ENCODE results near the gene CD248.
A peak's percentile ranks its signal among the peaks of the same experiment; 100 is the strongest.

Gene CD248

DNA sequence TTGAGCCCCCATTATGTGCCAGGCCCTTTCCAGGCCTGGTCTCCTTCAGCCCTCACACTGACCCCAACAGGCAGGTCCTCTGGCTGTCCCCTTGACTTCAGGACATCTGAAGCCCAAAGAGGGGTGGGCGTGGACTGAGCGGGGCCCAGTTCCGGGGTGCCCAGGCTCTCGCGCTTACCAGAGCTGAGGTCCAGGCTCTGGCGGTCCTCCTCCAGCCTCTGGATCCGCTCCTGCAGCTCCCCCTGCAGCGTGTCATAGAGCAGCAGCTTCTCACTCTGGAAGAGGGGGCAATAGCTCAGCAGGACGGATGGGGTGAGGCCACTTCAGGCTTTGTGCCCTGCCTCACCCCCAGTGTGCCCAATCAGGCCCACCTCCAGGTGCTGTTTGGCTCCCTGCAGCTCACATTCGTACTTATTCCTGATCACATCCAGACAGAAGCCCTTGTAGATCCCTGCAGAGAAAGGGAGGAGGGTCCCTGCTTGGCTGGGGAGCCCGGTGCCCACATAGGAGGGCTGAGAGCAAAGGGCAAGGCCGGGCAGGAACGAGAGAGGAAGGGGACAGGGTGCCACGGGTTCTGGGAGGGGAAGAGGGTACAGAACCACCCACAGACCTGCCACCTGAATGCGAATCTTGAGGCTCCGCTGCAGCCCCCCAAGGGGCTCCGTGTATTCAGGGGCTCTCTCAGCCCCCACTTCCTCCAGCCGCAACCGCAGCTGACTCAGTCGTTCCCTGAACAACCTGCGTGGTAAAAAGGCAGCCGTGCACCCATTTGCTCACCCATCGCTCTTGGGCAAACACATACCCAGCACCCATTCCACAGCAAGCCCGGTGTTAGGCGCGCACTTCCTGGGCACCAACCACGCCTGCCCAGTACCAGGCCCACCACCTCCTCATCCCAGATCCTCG is 24.0 kb upstream of the CD248 start:
- no peak for DNase-seq

DNA sequence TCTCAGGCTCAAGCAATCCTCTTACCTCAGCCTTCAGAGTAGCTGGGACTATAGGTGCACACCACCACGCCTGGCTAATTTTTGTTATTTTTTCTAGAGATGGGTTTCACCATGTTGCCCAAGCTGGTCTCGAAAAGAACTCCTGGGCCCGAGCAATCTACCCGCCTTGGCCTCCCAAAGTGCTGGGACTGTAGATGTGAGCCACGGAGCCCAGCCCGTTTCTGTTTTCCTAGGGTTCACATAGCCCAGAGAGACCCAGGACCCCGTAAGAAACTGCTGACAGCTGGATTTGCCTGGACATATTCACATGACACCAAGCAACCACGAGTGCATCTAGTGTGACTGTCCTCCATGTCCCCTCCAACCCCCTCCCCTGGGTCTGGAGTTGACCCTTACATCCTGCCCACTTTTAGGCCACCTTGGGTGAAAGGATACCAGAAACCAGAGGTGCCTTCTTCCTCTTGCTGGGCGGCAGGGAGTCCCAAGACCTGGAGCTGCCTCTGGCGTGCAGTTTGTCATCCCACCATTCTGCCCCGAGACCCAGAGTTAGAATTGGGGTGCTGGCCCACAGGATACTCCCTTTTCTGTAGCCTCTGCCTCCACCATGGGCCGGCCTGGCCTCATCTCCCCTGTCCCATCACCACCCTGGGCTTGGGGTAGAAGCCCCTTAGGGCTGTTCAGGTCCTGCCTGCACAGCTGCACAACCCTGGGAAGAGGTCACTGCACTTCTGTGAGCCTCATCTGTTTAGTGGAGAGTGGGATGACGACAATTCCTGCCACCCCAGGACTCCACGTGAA is 23.0 kb upstream of the CD248 start:
- DNase-seq, result no peak

DNA sequence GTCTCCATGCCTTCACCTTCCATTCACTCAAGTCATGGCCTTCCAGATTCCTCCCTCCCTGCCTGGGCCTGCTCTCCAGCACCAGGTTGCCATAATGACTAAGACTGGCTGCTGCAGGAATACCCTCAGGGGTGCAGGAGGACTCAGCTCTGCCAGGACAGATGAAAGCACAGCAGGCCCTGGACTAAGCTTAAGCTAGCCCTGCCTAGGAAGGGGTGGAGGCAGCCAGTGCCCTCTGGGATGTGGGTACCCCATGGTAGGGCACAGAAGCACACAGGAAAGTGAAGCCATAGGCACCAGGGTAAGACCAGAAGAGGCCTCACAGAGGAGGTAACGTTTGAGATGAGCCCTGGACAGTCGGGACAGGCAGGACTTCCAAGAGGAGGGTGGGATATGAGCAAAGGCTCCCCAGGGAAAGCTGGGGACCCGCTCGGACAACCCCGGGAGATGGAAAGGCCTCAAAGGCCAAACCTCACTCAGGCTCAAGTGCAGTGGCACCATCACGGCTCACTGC is 22.4 kb upstream of the CD248 start:
- no peak for DNase-seq

DNA sequence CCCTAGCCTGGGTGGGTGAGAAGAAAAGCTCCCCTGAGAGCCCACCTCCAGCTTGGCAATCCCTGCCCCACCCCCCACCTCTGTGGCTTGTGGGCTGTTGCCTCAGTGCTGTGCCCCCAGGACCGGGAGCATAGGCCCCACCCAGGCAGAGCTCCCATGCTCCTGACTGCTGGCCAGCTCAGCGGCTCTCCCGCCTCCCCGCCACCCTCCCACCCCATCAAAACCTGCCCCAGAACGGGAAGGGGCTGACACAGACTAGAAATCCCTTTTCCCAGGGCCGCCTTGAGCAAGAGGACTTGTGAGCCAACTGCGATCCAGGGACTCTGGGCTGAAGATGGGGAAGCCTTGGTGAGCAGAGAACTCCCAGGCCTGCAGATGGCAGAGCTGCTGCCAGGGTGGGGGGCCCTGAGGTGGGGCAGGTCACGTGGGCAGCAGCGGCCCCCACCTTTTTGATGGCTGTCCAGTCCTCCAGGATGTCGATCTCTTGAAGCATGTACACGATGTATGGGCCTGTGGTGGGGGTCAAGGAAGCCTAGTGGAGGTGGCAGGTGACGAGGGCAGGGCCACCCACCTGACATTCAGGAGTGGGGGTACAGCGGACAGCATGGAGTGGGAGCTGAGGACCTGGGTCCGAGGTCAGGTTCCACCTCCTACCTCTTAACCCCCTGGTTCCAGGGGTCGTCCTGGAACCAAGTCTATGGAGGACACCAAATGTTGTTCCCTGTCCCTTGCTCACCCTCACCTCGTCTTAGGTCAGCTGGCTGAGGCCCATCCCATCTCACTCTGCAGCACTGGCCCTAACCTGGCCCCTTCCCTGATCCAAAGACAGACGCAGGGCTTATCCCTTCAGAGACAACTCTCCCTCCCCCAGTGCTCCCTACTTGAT is 21.7 kb upstream of the CD248 start:
- DNase-seq, result no peak

DNA sequence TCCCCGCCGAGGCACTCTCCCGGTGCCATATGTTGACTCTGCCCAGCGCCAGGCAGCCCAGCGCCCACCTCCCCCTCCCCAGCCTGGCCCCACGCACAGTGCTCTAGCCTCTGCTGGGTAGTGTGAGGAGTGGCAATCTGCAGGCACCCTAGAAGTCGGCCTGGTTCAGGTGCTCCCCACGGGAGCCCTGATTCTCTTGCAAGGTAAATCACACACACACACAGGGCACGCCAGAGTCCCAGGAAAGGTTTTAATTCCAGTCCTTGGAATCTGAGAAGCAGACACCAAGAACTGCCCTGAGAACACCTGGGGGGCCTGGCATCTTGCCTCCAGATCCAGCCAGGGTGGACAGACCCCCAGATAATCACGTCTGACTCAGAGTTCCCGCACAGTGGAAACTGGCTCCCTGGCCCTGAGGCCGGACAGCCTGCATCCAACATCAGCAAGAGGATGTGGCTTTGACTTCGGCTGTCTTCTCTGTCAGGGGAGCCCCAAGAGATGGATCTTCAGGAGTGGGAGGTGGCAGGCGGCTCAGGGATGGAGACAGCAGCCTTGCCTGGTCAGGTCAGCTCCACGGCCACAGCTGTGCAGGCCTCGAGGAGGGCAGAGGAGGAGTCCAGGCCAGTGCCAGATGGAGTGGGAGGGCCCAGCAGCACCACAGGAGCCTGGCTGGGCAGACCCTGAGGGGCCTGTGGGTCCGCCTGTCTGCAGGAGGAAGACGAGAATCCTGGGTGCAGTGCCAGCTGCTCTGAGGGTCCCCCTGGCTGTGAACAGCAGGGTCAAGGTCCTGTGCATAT is 20.5 kb upstream of the CD248 start:
- DNase-seq, result no peak

DNA sequence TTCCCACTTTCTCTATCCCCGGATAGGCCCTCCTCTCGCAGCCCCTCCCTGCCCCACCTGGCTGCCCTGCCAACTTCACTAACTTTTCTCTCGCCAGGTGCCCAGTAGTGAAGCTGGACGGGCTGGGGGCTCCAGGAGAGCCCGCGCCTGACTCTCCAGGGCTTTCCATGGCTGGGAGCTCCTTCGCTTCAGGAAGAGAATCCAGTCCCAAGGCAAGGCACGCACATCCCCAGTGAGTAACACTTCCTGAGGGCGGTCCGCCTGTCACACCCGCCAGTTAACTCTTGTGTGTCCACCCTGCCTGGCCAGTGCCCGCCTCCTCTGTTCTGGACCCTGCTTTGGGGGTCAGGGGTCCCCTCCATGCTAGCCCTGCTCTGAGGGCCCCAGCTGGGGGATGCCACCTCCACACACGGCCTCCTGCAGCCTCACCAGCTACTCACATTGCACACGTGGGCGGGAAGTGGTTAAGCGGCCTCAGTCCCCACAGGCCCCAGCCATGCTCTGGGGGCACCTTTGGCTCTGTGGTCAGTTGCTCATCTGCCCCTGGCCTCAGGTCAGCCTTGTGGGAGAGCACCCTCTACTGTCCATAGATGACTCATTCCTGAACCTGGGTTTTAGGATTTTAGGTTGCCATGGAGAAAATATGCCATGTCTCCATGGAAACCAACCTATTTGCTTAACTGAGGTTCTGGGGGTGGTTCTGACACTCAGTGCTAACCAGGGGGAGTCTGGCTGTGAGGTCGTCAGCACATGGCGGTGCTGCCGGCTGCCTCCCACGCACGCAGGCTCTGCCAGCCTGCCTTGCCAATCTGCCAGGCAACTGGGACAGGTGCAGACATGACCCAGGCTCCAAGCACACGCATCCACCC is 19.6 kb upstream of the CD248 start, which contains the start of gene RIN1:
Gene RIN1 (minus strand): TSS at position 201 of the 869 bp plus-strand sequence. CDS start 32 bp downstream, at position 169.
- DNase-seq, result peak; percentile 63

DNA sequence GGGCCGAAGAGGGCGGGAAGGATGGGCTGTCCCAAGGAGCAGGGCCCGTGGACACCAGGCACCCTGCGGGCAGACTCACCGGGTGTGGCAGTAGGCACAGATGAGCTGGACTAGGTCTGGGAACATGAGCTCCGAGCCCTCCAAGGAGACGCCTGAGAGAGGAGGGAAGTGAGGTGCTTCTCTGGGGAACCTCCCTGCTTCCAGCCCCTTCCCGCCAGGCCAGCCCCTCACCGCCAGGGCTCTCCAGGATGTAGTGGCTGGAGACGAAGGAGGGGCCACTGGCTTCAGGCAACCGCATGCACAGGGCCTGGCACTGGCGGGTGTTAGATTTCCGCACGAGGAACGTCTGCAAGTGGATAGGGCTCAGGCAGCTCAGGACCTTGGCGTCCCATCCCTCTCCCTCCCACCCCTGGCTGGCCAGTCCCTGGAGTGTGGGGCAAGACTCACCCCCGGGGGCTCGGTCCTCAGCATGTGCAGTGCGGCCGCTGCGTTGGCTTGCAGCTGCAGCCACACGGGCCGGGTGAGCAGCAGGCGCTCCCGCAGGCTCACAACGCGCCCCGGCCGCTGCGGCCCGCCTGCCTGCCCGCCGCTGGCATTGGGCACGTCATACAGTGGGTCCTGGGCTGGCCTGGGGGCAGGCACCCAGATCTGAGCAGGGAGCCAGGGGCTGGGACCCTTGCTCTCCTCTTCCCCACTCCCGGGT is 18.8 kb upstream of the CD248 start:
- no peak for DNase-seq

DNA sequence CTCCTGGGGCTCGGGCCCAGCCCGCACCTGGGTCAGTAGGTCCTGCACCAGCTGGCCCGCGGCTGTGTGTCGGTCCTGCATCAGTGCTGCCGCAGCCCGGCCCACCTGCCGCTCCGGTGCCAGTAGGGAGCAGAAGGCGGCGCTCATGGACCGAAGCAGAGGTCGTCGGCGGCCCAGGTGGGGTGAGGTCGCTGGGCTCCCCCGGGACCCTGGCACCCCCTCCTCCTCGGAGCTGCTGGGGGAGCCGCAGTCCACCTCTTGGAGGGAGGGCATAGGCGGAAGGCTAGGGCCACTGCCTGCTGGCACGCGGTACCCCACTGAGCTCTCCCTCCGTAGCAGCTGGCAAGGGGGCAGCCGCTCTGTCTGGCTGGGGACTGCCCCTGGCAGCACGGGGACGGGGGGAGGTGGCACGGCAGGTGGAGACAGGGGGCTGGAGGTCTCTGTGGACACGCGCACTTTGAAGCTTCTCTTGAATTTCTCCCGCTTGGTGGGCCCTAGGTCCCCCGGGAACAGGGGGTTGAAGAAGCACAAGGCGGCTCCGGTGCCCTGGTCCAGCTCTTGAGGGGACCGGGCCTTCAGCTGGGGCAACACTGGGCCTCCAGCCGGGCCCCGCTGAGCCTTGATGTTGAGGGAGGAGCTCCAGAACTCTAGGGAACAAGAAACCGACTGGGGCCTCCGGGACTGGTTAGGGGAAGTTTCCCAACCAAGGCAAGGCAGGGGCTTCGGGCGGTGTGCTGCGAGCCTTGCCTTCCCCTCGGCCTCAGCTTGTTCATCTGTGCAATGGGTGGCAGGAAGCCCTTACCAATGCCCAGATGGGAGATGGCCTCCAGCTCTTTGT is 18.0 kb upstream of the CD248 start:
- DNase-seq, result no peak

DNA sequence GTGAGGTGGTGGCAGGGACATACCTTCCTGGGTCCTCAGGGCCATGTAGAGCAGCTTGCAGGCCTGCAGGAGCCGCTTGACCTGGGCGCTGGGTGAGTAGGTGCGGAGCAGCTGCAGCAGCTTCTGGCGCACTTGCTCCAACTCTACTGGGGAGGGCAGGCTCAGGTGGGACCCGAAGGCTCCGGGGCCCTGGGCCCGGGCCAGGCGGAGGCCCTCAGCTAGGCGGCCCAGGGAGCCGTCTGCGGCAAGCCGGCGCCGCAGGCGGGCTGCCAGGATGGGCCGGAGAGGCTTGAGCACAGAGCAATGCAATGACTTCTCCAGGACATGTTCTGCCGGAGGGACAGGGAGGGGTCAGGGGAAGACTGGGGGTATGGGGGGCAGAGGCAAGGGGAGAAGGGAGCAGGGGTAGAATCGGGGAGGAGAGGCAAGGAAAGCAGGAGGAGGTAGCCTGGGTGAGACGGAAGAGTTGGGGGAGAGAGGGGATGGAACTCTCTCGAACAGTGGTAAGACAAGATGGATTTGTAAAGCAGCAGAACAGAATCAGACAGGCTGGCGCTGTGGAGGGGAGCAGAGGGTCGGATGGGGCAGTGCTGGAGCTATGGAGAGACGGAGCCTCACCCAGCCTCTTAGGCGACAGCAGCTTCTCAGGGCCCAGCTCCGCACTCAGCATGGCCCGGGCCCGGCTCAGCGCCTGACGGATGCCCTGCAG is 17.2 kb upstream of the CD248 start:
- DNase-seq, result no peak

DNA sequence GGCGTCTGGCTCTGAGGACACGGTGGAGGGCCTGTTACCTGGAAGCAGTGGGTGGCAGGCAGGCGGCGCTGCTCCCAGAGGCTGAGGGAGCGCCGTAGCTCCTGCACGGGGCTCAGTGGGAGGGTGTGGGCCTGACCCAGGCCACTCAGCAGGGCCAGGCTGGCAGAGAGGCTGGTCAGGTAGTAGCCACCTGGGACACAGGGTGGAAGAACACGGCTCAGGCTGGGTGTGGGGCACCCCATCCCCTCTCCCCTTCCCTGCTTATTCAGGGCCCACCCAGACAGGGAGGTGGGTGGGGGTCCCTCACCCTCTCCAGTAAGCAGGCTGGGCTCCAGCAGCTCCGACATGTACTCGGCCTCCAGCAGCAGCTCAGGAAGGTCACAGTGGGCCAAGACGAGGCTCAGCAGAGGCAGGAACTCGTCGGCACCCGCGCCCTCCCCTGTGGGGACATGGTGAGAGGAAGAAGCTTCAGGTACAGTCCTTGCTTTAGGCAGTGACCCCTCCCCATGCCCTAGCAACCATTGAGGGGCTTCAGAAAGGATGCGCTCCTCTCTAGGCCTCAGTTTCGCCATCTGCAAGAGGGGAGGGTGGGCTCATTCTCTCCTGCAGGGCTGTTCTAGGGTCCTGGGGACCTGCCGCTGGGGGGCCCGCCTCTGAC is 16.5 kb upstream of the CD248 start:
- no peak for DNase-seq

DNA sequence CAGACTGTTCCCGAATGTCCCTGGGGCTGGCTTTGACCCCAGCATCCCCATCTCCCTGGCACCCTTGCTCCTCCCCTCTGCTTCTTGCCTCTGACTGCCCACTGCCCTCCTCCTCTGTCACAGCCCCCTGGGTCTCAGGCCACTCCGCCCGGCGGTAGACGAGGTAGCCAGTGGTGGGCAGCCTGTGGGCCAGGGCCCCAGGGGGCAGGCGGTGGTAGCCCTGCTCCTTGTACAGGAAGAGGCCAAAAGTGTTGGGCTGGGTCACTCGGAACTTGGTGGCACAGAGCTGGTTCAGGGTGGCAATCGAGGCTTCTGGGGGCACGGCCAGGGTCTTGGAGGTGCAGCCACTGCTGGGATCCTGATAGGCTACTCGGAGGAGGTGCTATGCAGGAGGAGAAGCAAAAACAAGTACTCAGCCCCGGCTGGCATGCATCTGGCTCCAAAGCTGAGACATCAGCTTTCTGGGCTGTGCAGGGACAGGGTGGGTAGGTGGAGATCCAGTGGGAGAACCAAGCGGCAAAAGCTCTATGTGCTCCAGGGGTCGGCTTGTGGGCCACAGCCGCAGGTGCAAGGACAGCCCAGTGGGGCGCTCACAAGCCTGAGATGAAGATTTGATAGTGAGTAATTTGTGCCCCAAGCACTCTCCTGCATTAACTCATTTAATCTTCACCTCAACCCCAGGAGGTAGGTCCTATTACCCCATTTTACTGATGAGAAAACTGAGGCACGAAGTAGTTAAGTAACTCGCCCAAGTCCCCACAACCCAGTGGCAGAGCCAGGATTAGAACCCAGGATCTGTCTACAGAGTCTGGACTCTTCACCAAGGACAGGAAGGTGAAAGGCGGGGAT is 15.8 kb upstream of the CD248 start:
- DNase-seq, result no peak

DNA sequence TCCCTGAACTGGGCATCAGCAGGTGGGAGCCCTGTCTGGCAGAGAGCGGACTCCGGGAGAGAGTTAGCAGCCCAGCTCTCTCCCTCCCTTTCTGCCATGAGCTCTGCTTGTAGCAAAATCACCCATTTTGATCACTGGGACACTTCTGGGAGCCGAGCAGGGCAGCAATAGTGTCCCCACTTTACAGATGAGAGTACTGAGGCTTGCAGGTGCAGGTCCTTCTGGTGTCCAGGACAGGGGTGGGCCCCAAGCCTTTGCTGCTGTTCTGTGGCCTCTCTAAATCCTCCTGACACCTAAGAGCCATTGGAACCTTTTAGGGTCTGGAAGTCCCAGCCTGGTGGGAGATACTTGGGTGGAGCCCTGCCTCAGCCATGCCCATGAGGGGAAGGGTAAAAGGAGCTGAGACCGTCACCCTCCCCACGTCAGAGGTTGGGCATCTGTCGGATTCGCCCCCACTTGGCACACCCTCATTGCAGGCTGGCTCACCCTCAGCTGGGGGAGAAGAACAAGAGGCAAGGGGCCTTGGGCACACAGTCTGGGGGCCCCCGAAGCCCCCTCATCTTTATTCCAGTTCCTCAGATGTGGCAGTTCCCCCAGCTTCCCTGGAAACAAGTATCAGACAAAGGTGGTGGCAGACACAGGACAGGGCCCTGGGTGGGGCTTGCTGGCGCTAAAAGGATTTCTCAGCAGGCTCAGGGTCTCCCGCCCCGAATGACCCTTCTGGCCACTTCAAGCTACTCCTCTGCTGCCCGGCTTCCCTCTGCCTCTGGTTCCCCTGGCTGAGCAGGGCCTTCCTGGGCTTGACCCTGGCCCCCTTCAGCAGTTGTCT is 14.9 kb upstream of the CD248 start:
- DNase-seq, result no peak

DNA sequence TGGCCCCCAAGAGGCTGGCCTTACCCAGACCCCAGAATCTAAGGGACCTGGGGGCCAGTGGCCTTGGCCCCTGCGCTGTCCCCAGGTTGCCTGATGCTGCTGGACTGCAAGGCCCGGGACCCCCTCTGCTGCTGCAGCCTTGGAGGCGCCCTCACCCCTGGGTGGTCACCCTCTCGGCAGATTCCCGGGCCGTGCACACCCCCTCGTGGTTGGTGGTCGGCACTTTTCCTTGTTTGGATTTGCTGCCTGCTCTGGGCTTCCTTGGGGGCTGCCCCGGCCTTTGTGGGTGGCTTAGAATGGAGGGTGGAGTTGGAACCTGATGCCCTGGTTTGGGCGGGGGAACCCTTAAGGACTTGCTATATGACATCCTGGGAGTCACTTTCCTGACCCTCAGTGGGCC is 14.1 kb upstream of the CD248 start:
- DNase-seq, result no peak

DNA sequence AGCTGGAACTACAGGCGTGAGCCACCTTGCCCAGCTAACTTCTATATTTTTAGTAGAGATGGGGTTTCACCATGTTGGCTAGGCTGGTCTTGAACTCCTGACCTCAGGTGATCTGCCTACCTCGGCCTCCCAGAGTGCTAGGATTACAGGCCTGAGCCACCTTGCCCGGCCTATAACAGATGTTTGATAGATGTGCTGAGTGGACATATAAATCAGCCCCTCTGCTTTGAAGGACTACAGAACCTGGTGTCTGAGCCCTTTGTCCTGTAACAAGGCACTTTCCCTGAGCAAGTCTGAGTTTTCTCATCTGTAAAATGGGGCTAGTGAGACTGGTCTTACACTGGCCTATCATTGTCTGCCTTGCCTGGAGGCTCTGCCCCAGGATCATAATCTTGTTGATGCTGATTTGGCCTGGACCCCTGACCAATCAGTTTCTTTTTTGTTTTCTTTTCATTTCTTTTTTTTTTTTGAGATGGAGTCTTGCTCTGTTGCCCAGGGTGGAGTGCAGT is 12.4 kb upstream of the CD248 start:
- no peak for DNase-seq

DNA sequence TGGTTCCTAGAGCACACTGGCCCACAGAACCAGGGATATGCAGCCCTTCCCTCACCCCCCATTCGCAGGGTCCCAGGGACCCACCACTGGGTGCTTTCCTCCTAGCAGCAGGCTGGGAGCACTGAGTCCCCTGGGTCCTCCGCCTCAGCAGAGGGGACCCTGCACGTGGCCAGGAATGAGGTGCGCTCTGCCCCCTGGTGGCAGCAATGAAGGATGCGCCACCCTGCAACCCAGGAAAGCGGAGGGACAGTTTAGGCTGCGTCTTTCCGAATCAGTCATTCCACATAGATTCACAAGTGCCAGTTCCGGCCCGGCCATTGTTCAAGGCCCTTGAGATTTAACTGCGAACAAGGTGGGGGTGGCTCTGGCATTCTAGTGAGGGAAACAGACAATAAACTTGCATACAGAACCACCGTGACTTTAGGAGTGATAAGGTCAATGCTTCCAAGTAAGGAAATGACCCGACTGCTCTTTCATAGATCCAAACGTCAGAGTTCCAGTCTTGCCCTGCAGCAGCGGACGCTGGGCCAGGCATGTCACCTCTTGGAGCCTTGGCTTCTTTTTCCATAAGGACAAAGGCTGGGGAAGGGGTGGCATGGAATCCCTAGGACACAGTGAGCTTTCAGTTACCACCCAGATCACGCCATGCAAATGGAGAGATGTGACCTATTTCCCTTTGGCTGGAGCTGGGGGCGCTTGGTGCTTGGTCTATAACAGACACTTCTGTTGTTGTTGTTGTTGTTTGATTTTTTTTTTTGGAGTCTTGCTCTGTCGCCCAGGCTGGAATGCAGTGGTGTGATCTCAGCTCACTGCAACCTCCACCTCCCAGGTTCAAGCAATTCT is 11.7 kb upstream of the CD248 start:
- DNase-seq, result peak; percentile 83
